Stimulated activated CD4-positive, alpha-beta T cell treated with anti-CD3 and anti-CD28 coated beads, Interleukin-1b, Interleukin-23, amount 100 ng/mL, for 48 hours (primary cell): Measurements from ENCODE around the gene SHROOM2.
"Not testable (repeated sequence)": the region's sequence is repeated elsewhere in the genome, so short reads cannot be mapped to it uniquely, and the experiment has no call there.

ENCODE experiments used
- DNase-seq: peaks from one replicate; pipeline ENCODE4 v3.0.0-alpha.2; 2020

The SHROOM2 gene

GRCh38 chrX:9785944-9786797, at the start of gene SHROOM2:
Gene SHROOM2, plus strand, starts transcription at chrX:9786429. Its CDS starts 117 bp downstream, at chrX:9786546.
- no peak for DNase-seq

GRCh38 chrX:9737363-9737762, 48.9 kb upstream of the SHROOM2 start:
- no peak for DNase-seq

DNA sequence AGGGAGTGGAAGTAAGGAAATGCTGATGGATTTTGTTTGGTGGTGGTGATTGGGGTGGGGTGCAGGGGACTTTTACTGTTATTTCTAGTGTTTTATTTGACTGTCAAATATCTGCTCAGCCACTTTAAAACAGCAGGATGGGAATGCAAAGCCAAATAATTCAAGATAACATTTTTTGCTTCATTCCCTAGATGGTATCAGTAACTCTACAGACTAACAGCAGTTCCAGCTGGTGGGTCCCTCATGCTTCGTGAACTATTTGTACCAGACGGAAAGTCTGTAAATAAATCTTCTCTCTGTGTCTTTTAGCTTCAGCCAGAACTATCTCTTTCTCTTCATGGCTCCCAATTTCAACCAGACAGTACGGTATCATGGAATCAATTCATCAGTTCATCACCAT, 48.1 kb upstream of the SHROOM2 start:
- DNase-seq: no peak

- DNase-seq: no peak
Observed at GRCh38 chrX:9739130-9739529, 47.1 kb upstream of the SHROOM2 start.

- no peak for DNase-seq
Observed at GRCh38 chrX:9745417-9746115, 40.7 kb upstream of the SHROOM2 start.

- DNase-seq: no peak
Observed at GRCh38 chrX:9746148-9746888, 39.9 kb upstream of the SHROOM2 start.

DNA sequence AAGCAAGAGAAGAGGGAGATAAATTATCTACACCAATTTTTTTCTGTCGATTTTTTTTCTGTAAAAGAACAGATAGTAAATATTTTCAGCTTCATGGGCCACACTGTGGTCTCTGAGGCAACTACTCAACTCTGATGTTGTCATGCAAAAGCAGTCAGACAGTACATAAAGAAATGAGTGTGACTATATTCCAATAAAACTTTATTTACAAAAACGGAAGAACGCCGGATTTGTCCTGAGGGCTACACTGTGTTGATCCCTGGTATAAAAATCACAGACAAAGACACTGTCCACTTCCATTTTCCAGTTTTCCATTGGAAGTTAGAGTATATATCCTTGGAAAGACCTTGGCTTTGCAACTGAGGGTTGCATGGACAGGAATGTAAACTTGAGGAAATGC, 38.6 kb upstream of the SHROOM2 start:
- DNase-seq: no peak

DNA sequence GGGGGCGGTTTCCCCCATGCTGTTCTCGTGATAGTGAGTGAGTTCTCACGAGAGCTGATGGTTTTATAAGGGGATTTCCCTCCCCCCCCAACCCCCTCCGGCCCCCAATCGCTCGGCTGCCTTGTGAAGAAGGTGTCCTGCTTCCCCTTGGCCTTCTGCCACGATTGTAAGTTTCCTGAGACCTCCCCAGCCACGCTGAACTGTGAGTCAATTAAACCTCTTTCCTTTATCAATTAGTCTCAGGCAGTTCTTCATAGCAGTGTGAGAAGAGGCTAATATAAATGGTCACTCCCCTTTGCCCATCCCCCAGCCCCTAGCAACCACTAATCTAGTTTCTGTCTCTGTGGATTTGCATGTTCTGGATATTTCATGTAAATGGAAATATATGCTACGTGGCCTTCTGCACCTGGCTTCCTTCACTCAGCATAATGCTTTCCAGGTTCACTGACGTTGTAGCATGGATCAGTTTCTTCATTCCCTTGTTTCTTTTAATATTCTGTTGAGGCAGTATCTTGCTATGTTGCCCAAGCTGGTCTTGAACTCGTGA, 37.0 kb upstream of the SHROOM2 start:
- no peak for DNase-seq

GRCh38 chrX:9757366-9757765, 28.9 kb upstream of the SHROOM2 start:
- DNase-seq: no peak

DNA sequence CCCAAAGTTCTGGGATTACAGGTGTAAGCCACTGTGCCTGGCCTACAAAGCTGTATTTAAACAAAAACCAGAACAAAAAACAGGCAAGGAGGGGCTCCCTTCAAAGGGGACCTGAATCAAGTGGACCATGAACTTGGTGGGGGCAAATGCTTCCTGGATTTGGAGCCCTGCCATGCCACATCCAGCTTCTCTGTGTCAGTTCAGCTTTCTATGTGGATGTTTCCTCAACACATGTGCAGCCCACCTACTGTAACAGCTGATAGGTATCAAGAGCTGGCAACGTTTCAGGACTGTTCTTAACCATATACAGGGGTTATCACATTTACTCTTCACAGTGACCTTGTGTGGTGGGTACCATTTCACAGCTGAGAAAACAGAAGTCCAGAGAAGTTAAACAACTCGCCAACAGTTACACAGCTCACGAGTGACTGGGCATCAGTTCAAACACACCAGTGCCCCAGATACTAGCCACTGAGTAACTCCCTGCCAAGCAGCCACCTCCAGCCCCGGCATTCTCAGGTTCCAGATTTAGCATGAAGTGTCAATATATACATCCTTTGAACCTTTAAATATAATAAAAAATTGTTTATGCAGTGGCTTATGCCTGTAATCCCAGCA, 28.1 kb upstream of the SHROOM2 start:
- DNase-seq: no peak

DNA sequence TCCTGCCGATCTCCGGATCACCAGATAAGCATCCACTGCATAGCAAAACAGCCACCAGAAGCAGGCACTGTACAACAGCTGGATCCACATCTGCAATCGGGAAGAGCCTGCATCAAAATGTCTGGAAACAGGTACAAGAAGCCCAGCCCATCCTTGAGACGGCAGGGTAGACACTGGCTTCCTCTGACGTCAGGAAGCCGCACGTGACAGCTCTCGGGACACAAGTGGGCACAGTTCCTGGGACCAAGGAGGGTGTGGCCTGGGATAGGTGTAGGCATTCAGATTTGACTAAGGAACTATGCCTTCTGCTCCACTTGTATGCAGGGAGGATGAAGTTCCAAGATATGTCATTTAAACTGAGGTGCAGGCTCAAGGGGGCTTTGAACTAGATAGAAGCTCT, 26.9 kb upstream of the SHROOM2 start:
- DNase-seq: no peak

- DNase-seq: no peak
Observed at GRCh38 chrX:9765072-9765736, 21.0 kb upstream of the SHROOM2 start.

GRCh38 chrX:9765737-9766097, 20.5 kb upstream of the SHROOM2 start, which contains the start of gene GPR143:
Gene GPR143, minus strand, starts transcription at chrX:9765847. Its CDS starts 30 bp downstream, at chrX:9765817.
- no peak for DNase-seq

DNA sequence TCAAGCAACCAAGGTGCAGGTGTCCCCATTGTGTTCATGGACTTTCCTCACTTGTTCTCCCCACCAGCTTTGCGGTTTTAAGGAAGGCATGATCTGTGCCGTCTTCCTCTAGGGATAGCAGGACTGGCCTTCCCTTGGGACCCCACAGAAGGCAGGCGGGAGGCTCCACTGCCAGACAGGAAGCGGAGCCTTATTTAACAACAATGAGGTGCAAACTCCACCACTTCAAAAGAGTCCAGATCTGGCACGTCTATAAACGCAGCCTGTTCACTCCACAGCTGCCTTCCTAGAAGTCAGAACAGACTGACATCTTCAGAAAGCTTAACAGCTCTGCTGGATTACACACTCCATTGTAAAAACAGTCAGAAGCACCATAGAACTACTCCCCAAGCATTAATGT, 18.9 kb upstream of the SHROOM2 start:
- no peak for DNase-seq

- DNase-seq: not testable (repeated sequence)
Observed at GRCh38 chrX:9768321-9768839, 17.8 kb upstream of the SHROOM2 start.

- DNase-seq: no peak
Observed at GRCh38 chrX:9770319-9770718, 15.9 kb upstream of the SHROOM2 start.

- no peak for DNase-seq
Observed at GRCh38 chrX:9772943-9773342, 13.3 kb upstream of the SHROOM2 start.

DNA sequence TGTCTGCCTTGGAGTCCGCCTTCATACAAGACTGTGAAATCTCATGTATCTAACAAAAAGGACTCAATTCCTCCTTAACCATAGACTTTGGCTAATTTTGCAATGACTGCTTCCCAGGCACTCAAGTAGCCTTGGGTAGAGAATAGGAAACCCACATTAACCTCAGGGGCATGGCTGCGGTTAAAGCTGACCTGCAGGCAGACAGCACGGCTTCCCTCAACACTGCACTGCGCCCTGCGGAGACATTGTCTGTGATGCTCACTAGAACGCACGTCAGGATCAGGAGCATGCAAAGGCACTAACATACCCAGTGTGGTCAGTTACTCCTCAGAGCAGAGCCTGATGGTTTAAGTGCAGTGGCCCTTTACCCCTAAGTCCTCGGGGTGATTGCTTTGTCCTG, 10.3 kb upstream of the SHROOM2 start:
- no peak for DNase-seq

DNA sequence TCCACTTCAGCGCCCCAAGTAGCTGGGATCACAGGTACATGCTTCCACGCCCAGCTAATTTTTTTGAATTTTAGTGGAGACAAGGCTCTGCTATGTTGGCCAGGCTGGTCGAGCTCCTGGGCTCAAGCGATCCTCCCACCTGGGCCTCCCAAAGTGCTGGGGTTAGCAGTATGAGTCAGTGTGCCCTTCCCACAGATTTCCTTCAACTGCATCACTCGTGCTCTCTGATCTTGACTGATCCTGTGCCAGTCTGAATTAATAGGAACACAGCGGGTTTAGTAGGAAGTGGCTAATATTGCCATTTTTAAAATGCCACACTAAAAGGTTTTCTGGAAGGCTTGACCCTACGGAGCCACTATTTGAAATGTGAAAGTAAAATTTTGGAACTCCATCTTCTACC, 4.3 kb upstream of the SHROOM2 start:
- no peak for DNase-seq

DNA sequence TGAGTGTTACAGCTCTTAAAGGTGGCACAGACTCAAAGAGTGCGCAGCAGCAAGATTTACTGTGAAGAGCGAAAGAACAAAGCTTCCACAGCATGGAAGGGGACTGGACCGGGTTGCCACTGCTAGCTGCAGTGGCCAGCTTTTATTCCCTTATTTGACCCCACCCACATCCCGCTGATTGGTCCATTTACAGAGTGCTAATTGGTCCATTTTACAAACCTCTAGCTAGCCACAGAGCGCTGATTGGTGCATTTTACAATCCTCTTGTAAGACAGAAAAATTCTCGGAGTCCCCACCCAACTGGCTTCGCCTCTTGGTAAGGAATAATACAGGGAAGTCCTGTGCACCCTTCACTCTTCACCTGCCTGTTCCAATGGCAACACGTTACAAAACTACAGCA, 1.9 kb upstream of the SHROOM2 start:
- DNase-seq: no peak

- DNase-seq: no peak
Observed at GRCh38 chrX:9785254-9785943, 830 bp upstream of the SHROOM2 start.
